ENCODE results near the gene DMRTB1.
A peak's percentile ranks its signal among the peaks of the same experiment; 100 is the strongest.
"Not testable (repeated sequence)": the region's sequence is repeated elsewhere in the genome, so short reads cannot be mapped to it uniquely, and the experiment has no call there.

DMRTB1 gene

DNA sequence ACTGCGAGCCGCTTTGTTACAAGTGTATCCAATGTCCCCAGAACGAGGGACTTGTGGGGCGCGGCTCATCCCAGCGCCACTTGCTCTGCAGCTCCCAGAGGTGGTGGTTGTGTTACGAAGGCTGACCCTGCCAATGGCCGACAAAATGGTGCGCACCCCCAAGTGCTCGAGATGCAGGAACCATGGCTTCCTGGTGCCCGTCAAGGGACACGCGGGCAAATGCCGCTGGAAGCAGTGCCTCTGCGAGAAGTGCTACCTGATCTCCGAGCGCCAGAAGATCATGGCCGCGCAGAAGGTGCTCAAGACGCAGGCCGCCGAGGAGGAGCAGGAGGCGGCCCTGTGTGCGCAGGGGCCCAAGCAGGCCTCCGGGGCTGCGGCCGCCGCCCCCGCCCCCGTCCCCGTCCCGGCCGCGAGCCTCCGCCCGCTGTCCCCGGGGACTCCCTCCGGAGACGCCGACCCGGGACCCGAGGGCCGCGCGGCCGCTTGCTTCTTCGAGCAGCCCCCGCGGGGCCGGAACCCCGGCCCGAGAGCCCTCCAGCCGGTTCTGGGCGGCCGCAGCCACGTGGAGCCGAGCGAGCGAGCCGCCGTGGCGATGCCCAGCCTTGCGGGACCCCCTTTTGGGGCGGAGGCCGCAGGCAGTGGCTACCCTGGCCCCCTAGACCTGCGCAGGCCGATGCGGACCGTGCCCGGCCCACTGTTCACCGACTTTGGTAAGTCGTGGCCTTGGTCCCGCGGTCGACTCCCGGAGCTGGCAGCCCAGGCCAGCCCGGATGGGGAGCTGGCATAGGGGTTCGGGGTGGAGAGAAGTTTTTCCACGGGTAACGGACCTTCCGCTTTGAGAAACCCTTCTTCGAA lies at the start of gene DMRTB1:
Gene DMRTB1, plus strand, starts transcription at position 79 of the 855 bp plus-strand sequence. Its CDS starts 55 bp downstream, at position 134.
- DNase-seq = no peak

DNA sequence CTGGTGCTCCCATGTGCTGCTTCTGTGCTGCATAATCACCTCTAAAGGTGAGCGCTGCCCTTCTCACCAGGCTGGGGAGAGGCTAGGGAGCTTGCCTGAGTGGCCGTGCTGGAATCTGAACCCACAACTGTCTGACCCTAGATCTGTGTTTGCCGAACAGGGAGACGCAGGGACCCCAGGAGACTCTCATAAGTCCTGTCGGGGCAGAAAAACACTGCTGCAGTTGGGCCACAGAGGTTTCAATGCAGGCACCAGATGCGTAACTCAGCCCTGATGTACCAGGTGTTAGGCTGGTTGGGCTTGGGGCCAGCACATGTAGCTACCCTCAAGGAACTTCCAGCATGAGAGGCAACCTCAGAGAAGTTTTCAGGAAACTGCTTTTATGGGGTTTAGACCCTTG lies 49.5 kb upstream of the DMRTB1 start:
- DNase-seq = no peak

DNA sequence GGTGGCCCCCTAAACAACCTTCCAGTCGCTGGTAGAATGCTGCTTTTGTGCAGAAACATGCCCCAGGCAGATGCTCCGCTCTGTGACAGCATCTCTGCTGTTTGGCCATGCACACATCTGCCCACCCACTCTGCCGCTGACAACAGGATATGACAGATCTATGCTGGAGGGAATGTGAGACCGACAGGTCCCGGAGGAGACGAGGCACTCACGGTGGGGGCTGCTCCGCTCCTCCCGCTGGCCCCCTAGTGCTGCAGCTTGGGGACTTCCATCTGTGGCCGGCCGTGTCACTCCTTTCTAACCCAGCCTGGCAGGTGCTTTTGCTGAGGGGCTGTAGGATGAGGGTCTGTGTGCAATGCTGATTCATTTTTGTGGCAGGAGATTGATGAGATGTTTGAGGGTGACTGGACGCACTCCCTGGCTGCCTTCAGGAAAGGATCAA lies 49.1 kb upstream of the DMRTB1 start:
- no peak for DNase-seq

DNA sequence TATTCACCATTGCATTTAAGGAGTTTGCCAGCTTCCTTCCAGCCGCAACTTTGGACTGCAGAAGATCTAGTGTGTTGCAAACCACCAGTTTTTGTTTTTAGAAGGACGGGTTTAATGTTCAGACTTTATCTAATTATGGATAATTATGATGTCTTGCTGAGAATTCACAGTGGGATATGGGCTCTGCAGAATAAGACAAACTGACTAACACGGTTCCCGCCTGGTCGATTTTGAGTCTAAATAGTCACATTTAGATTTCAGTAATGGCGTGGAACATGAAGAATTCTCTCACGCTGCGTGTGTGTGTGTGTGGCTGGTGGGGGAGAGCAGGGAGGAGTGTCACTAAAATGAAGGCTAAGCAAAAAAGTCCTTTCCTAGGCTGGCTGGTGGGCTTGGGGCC lies 48.5 kb upstream of the DMRTB1 start:
- DNase-seq = no peak

DNA sequence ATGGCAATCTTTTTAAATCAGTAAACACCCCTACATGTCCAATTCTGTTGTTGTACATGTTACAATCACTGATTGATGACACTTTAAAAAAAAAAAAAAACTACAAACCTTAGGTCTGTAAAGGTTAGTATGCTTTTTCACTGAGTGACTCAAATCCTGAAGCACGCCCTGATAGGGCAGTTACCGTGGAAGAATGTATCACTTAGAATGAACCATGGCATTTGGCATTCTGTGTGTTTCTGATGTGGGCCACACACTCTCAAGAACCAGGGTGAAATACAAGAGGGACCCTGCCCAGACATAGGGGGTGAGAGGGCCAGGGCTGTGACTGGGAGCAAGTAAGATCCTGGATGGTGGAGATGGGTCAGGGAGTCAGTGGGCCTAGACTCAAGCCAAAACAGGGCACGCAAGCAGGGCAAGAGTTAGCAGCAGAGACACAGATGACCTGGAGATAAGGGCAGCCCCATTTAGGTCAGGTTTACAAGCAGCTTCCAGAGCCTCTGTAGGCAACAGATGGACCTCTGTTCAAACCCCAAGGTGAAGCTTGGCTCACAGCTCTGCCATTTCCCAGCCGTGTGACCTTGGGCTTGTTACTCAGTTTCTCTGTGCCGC lies 47.6 kb upstream of the DMRTB1 start:
- no peak for DNase-seq

DNA sequence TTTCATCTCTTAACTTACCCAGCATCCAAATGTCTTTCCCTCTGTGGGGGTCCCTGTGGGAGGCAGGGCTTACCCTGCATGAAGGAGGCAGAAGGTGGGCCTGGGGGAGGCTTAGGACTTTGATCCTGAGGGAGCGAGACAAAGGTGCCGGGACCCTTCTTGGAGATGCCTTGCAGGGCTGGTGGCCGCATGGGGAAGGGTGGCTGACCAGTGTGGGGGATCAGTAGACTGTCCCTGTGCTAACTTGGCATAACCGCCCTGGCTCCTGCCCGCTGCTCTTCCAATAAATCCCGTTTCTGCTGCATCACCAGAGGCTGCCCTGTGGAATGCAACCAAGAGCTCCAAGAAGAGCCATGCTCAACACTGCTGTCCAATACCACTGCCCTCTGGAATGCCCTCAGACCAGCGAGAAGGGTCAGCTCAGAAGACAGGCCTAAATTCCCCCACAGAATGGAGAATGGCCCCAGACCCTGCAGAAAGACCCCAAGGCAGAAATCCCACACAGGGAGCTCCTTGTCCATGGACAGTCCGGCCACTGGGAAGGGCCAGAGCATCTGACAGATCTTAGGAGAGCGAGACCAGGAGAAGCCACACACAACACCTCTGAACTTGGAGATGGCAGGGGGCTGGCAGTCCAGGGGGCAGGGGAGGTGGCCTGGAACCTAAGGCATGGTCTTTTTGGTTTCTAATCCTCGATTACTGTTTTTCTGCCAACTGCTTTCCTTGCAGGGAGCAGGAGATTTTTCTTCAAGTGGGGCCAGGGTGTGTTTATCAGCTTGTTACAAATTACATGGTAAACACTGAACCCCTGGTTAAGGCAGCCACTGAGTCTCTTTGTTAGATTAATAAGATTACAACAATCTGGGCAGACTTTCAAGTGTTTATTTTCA lies 46.7 kb upstream of the DMRTB1 start:
- no peak for DNase-seq

DNA sequence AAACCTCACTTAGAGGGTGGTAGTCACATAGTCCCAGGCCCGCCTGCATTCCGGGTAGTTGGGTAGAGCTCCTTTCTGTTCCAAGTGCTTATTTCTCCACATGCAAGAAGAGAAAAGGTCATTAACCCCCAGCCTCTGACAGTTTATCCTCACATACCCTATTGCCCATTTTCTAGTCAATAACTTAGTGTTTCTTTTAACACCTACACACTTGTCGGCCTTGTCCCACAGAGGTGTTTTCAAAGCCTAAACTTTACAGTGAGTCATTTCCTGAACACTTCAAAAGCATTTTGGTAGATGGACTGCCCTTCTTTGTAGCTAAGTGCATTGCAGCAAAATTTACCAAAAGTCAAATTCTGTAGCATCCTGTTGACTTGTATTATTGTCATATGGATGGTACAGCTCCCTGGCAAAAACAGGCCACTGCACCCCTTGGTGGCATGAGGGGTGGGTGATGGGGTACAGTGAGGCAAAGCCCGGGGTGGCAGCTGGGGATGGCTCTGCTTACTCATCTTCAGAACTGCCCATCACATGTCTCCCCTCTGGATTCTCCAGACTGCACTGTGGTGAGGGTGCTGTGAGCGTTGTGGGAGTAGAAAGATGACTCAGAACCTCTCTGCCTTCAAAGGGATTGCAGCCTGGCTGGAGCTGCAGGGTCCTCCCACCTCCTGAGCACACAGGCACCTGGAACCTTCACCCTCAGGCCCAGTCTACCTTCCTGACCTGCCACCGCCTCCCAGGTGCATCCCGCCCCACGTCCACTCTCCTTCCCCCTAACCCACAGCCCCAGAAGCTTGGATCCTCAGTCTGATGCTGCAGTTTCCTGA lies 45.8 kb upstream of the DMRTB1 start:
- no peak for DNase-seq

DNA sequence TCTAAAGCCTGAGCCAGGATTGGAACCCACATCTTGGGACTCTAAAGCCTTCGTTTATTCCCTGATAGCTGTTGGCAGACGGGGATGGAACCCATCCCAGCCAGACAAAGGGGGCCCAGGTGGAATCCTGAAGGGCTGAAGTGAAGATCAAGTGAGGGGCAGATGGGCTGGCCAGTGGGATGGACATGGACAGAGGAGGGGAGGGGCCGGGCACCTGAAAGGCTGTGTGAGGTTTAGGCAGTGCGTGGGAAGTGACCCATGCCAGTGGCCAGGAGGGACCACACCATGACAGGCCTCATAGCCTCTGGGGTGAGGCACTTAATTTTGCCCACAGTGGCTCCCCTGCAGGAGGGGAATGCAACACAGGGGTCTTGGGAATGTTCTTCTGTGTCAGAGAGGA lies 44.6 kb upstream of the DMRTB1 start:
- DNase-seq = no peak

DNA sequence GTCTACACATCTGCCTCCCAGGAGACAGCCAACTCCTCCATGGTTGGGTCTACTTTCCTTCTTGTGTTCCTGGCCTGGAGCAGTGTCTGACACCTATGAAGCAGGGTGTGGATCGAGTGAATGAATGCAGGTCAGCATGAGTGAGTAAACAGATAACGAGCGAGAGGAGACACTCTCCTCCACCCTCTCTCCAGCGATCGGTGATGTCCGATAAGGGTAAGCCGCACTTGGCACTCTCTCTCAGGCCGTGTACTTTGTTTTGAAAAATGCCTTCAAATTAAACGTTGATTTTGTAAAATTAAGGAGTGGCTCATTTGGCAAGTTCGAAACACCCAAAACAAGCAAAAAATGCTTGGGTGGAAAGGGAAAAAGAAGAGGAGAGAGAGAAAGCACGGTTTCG lies 43.8 kb upstream of the DMRTB1 start:
- DNase-seq = no peak

DNA sequence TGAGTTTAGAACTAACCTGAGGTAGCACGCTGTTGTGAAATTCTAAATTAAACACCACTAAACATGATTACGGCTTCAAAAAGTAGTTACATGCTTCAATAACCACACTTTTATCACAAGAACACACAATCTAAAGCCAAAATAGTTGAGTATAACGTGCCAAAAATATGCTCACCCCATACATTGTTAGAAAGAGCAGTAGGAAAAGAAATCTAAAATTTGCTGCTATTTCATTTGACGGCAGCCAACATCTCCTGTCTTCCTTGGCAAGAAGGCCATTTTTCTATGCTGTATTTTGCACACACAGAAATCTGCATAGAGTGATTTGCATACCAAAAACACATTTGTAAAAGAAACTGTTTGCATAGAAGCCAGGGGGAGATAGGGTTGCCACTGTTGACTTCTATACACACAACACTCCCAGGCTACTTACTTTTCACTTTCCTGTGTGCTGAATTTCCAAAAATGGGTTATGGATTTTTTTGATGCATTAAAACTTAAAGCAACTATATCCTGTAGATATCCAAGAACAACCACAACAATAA lies 42.9 kb upstream of the DMRTB1 start:
- DNase-seq = no peak

DNA sequence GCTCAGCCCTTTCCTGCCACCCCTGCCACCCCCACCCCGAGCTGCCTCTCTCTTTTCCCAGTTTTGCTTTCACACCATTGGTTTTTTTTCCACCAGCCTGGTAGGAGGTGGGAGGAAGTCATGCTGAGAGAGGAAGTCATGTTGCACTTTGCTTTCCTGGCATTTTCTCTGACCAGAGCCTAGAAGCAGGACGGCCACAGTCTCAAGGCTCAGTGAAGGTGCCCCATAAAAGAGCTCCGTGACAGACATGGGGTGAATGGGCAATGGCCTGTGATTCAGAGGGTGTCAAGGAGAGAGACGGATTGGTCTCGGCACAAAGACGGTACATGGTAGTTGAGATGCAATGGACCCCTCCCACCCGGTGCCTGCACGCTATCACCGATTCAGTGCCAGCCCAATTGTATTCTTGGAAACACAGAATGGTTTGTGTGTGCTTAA lies 42.1 kb upstream of the DMRTB1 start:
- DNase-seq = no peak

DNA sequence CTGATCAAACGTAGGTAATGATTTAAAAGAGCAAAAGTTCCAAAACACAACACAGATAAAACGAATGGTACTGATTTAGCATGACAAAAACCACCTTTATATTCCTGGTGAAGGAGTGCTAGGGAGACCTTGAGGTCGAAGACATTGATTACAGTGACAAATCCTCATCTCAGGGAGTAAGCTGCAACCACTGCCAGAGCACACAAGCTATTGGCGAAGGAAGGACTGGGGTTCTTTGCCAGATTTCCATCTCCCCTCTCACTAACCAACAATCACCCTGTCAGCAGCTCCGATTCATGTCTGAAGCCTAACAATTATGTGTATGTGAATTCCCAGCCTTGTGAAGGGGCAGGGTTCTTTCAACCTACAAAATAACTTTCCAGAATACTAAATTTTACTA lies 40.2 kb upstream of the DMRTB1 start:
- peak; percentile 45 for DNase-seq

DNA sequence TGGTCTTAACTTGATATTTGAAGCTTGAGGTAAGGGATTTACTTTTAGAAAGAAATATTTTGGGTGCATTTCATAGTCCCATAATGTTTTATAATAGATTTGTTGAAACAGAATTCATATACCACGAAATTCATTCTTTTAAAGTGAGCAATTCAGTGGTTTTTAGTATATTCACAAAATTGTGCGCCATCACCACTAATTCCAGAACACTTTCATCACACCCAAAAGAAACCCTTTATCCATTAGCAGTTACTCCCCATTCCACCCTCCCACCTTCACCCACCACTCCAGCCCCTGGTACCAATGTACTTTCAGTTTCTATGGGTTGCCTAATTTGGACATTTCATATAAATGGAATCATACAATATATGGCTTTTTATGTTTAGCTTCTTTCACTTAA lies 38.9 kb upstream of the DMRTB1 start:
- no peak for DNase-seq

DNA sequence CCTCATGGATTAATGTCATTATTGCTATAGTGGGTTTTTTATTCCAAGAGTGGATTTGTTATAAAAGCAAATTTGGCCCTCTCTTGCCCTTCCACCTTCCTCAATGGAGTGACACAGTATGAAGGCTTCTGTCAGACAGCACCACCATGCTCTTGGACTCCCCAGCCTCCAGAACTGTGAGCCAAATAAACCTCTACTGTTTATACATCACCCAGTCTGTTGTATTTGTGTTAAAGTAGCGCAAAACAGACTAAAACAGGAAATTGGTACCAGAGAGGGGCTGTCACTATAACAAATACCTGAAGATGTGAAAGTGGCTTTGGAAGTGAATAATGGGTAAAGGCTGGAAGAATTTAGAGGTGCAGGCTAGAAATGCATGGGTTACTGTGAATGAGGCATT lies 38.0 kb upstream of the DMRTB1 start:
- no peak for DNase-seq

DNA sequence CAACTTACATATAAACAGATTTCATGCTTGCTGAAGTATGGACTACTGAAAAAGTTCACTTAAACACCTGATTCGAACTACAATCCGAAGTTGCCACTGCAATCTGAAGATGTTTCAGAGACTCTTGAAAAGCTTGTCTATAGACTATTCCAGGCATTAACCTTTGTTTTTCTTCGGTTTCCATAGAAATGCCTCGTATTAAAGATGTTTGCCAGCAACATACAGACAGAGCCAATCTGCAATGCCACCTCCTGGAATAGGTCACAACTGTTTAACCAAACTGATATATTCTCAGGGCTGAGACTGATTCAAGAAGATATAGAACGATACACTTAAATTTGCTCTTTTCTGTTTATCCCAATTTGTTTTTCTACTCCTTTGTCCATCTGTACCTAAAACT lies 28.9 kb upstream of the DMRTB1 start:
- DNase-seq = no peak

DNA sequence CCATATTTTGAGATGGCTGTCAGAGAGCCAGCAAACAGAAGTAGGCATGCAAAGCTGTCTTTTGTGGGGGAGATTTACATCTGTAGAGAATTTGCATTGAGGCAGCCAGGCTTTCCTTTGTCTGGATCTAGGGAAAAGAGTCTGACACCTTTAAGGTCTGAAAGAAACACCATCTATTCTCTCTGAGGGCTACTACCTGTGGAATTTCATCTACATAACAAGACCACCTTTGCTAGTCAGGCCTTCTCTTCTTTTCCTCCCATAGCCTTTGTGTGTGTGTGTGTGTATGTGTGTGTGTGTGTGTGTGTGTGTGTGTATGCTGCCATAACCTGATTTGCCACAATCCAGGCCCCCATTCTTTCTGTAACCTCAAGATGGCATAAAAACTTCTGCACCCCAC lies 28.4 kb upstream of the DMRTB1 start:
- no peak for DNase-seq

DNA sequence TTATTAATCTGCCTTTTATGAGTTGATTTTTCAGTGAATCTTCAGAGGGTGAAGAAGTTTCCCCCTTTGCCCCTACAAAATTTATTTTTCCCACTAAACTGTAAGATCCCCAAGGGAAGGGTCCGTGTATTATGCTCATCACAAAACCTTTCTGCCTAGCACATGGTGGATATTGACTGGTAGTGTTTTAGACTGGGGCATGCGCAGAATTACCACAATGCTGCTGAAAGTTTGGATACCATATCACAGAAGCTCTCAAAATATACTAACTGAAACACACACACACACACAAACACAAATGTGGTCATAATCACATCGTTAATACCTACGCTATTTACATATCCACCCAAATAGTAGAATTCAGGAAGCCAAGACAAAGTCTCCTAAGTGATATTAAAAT lies 28.0 kb upstream of the DMRTB1 start:
- no peak for DNase-seq

DNA sequence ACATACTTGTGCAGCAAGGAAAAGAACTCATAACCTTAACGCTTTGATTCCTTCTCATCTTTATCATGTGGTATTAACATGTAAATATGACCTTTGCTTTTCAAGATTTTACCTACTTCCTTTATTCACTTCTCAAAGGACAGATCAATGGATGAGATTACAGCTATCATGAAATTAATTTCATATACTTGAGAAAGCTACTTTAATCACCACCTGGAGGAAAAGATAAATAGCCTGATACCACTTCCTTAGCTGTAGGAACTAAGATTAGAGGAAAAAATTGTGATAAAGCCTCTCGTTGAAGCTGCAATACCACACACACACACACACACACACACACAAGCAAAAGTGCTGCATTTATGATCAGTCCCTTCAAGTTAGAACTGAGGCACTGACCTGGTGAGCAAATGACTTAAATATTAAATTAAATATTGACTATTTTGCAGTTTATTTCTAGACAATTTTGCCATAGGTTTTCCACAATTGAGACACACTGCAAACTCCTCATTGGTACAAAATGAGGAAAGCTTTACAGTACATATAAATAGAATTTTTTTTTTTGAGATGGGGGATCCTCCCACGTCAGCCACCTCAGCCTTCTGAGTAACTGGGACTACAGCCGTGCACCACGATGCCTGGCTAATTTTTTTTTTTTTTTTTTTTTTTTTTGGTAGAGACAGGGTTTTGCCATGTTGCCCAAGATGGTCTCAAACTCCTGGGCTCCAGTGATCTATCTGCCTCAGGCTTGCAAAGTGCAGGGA lies 27.2 kb upstream of the DMRTB1 start:
- no peak for DNase-seq

DNA sequence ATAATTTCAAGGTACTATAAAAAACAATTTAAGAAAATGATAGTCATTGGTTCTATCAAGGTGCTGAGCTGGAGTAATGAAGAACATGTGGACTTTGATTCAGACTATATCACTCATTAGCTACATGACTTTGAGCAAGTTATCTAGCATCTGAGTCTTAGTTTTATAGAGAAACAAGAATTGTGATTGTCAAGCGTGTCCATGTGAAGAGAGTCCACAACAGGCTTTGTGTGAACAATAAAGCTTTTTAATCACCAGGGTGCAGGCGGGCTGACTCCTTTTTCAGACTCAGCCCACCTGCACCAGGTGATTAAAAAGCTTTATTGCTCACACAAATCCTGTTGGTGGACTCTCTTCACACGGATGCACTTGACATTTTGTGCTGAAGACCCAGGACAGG lies 26.6 kb upstream of the DMRTB1 start:
- no peak for DNase-seq

DNA sequence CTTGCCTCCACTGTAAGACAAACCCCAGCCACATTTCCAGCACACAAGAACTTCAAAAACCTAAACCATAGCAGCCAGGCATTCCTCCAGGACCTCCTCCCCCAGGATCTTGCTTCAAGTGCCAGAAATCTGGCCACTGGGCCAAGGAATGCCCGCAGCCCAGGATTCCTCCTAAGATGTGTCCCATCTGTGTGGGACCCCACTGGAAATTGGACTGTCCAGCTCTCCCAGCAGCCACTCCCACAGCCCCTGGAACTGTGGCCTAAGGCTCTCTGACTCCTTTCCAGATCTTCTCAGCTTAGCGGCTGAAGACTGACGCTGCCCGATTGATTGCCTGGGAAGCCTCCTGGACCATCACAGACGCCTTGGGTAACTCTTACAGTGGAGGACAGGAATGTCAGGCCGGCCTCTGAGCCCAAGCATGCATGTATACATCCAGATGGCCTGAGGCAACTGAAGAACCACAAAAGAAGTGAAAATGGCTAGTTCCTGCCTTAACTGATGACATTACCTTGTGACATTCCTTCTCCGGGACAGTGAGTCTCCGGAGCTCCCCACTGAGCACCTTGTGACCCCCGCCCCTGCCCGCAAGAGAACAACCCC lies 24.7 kb upstream of the DMRTB1 start:
- not testable (repeated sequence) for DNase-seq

DNA sequence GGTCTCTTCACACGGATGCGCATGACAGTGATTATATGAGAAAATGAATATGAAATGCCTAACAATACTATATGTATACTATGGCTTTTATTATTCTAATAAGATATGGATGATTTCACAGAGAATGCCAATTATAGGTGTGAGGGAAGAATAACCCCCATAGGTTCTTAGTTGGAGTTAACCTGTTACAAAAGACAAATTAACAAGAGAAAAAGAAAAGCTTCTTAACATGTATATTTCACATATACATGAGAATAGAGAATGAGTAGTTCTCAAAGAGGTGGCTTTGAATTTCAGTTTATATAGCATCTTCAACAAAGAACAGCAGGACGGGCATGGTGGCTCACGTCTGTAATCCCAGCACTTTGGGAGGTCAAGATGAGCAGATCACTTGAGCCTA lies 24.0 kb upstream of the DMRTB1 start:
- no peak for DNase-seq
